Heart left ventricle (tissue), 13 donors: ENCODE measurements around the gene RFX6.

ENCODE experiments used
- CTCF ChIP-seq, 12 donors: fragments of 200-600 bp; sonication (generic) in 4 of 12; IDR thresholded peaks; one replicate each; pipeline versions ENCODE4 v1.5.0 to v1.8.0; 2018 to 2022; ENCODE audit warnings: antibody characterized with exemption in 12 of 12, mild to moderate bottlenecking in 5 of 12
- POLR2A ChIP-seq, 2 donors: fragments of 450-650 bp; IDR thresholded peaks; one replicate each; pipeline ENCODE4 v1.6.1; 2017; ENCODE audit warnings: antibody characterized with exemption in 2 of 2, mild to moderate bottlenecking in 2 of 2, moderate library complexity in 2 of 2
- donor health status: ischemic (EF 13 %, LVEDD 7.1; RV severe dilation, severe dysfunction).
- donor health status: DM: no; HTN: yes; CAD: no.
- donor health status: DM: no; HTN: no; CAD: no.
- donor health status: ischemic (EF 25% LVEDD 6.9; RV normal size, moderate dysfunction).
- donor health status: ischemic (EF 25% LVEDD 5.7; RV mildly dilated, moderate dysfunction).
- donor health status: ischemic (EF 35%, LVEDD 5.7; RV mildly dilated, moderate dysfunction).
- donor health status: nonischemic (EF 11% LVEDD 7.7; RV severe dilation, severe dysfunction).
- donor health status: DM: yes; HTN: yes; CAD: no.
- donor health status: PGD.
- donor health status: ischemic (EF 29% LVEDD 5.4; RV normal size, mild dysfunction).
- donor health status: nonischemic (EF 23%, LVEDD 6.1; RV moderate dilation, normal function).

GRCh38 chr6:116894669-116895068 is 17.6 kb downstream of the RFX6 start:
- TF ChIP-seq POLR2A (IDR thresholded peaks at IDR 0.05), result no peak
- TF ChIP-seq CTCF (IDR thresholded peaks at IDR 0.05), result no peak
